GM19328 (cell line): ENCODE measurements around the gene TRAPPC13.
"Not testable (repeated sequence)": the region's sequence is repeated elsewhere in the genome, so short reads cannot be mapped to it uniquely, and the experiment has no call there.

Experiments
- ATAC-seq: cut with Tn5 transposase; IDR thresholded peaks from one replicate; pipeline ENCODE4 v1.9.1; 2021; ENCODE audit warnings: mild to moderate bottlenecking, moderate library complexity; ENCODE audit not compliant: unreplicated experiment

TRAPPC13 gene

GRCh38 chr5:65674749-65675148 is 49.9 kb downstream of the TRAPPC13 start:
- ATAC-seq, result no peak

- ATAC-seq, result not testable (repeated sequence)
Measured at GRCh38 chr5:65676056-65676455, 51.2 kb downstream of the TRAPPC13 start.

DNA sequence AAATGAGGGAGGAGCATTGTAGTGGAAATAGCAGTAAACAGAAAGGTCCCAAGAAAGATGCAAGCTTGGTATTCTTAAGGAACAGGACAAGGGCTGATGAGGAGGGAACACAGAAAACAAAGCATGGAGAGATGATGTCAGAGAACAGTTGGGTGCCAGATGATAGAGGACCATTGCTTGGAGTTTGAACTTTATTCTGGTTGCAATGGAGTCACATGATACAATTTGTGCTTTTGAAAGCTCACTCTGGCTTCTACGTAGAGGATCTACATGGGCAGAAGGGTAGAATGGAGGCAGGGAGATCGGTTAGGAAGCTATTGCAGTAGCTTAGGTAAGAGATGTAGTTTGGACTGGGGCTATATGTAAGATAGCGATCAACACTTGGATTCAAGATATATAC is 57.3 kb downstream of the TRAPPC13 start:
- no peak for ATAC-seq

GRCh38 chr5:65693121-65693520 is 68.3 kb downstream of the TRAPPC13 start:
- no peak for ATAC-seq

- no peak for ATAC-seq
Measured at GRCh38 chr5:65695162-65695755, 70.4 kb downstream of the TRAPPC13 start.

DNA sequence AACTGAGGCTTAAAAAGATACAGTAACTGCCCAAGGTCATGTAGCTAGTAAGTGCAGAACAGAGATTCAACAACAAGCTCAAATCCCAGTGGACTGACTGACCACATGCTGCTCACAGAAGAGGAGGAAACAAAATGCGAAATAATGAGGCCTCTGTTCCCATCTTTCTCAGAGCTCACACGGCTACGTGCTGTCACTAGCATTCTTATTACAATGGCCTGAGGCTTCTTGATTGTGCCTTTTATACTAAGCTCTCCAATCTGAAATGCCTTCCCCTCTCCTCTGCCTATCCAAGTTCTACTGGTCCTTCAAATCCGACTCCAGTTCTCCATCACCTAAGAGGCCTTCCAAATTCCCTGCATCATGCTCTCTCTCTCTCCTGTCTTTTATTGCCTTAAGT is 71.1 kb downstream of the TRAPPC13 start:
- ATAC-seq, result no peak

GRCh38 chr5:65696892-65697291 is 72.1 kb downstream of the TRAPPC13 start:
- ATAC-seq, result no peak

DNA sequence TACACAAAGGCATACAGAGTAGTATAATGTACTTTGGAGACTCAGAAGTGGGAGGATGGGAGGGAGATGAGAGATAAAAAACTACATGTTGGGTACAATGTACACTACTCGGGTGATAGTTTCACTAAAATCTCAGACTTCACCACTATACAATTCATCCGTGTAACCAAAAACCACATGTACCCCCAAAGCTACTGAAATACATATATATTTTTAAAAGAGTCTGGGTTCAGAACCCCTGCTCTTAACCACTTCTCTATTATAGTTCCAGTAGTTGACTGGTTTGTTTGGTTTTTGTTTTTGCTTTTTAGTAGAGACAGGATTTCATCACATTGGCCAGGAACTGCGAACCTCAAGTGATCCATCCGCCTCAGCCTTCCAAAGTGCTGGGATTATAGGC is 74.5 kb downstream of the TRAPPC13 start:
- ATAC-seq, result no peak

- no peak for ATAC-seq
Measured at GRCh38 chr5:65702036-65702435, 77.2 kb downstream of the TRAPPC13 start.

DNA sequence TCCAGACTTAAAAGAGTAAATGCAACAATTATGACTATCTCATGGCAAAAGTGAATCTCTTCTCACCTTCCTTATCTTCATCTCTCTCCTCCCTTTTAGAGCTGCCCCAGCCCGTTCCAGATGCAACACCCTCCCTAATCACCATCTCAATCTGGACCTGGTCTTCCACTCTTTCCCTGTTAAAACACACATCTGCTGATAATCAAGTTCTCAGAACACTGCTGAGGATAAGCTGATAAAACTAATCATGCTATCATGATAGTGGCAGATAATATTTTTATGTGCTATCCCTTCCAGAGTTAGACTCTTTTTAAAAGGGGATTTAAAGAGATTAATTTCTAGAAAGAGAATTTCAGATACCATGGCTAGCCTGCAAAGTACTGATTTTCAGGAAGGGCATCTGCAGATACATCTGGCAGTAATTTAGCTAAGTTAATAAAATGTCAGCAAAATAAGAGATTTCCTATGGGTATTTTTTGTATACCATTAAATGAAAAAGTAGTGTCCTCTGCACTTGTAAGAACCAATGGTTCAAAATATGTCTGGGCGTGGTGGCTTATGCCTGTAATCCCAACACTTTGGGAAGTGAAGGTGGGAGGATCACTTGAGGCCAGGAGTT is 79.9 kb downstream of the TRAPPC13 start:
- ATAC-seq, result no peak

GRCh38 chr5:65707663-65708062 is 82.8 kb downstream of the TRAPPC13 start:
- ATAC-seq, result no peak

DNA sequence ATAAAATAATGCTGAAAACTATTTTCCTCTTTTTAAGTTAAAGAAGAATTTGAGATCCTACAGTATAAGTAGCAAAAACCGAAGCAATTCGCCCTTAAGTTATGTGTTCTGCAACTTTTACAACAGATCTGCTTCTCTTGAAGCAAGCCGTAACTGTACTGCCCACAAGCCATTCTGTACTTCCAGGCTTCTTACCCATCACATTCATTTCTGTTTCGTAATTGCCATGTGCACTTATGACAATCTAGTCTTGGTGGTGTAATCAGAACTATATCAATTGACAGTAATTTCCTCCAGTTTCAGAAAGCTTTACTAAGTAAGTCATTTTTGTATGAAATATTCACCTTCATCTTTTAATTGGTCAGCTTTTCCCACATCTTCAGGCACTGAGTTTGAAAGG is 83.3 kb downstream of the TRAPPC13 start:
- no peak for ATAC-seq
